ENCODE results near the gene CDK3. TPM values are rescaled to one million over a fixed set of nuclear protein-coding genes. Genes with fewer than 3 reads are reported as not detected.
A peak's percentile ranks its signal among the peaks of the same experiment; 100 is the strongest.

CDK3 gene
- total RNA-seq, 1 experiment from 2014 or later: 7.1 TPM

- DNase-seq (ENCODE audit: low read depth, low spot score) (no peak), ATAC-seq (no peak)
- POLR2A ChIA-PET: no interaction called here
- intact Hi-C loops (cut with micrococcal nuclease): no loop called here
- H3K27me3 ChIP-seq (ENCODE audit: insufficient read depth, low read length): no peaks in the 10 kb centered on the region
- TF ChIP-seq CBX3 (IDR thresholded peaks at IDR 0.05; ENCODE audit: low read depth): no peak
- TF ChIP-seq SIN3A (IDR thresholded peaks at IDR 0.05; ENCODE audit: low read depth): 0 out of 2 replicates have a peak, but pooled peaks have one; percentile 21
- peaks cover 37 to 41% of the 10 kb centered on the region in 2 experiments for H3K36me3 ChIP-seq (ENCODE audit: control insufficient read depth in 1 of 2, insufficient read depth in 2 of 2, low read length in 2 of 2)
- H4K20me1 ChIP-seq (ENCODE audit: insufficient read depth): no peaks in the 10 kb centered on the region
- CTCF ChIA-PET: no interaction called here
- H3K79me2 ChIP-seq (ENCODE audit: insufficient read depth, low read length): no peaks in the 10 kb centered on the region
- H3K9ac ChIP-seq (ENCODE audit: low read length): no peak overlapping the region
- BruUV-seq (replicated peaks): no TSS peak
- H3K4me1 ChIP-seq (ENCODE audit: control insufficient read depth in 1 of 2, insufficient read depth in 2 of 2, low read length in 2 of 2): no peaks in the 10 kb centered on the region
- no peak overlapping the region for H2AFZ ChIP-seq (ENCODE audit: low read depth, low read length, poor library complexity, severe bottlenecking)
- no peak overlapping the region for H3K27ac ChIP-seq (ENCODE audit: low read depth, low read length)
- H3K9me2 ChIP-seq (ENCODE audit: insufficient read depth): no peaks in the 10 kb centered on the region
- no peaks in the 10 kb centered on the region for H3K9me3 ChIP-seq (ENCODE audit: control insufficient read depth in 1 of 2, insufficient read depth in 1 of 2, low read depth in 1 of 2, low read length in 2 of 2)
- H3K4me2 ChIP-seq (ENCODE audit: low read length): no peak overlapping the region
- H3K4me3 ChIP-seq (replicated peaks in 1 of 2; ENCODE audit: low read depth in 1 of 2, low read length in 2 of 2): no peak overlapping the region
- RAD21 ChIA-PET (ENCODE audit: low non-redundant PET in 1 of 2, low total read pairs in 2 of 2, uncharacterized antibody in 2 of 2, unreplicated experiment in 2 of 2): no interaction called here
Observed at GRCh38 chr17:76038050-76038449, 37.4 kb downstream of the CDK3 start.

- Histone ChIP-seq H3K36me3 (ENCODE audit: control insufficient read depth in 1 of 2, insufficient read depth in 2 of 2, low read length in 2 of 2) (peaks cover 48 to 51% of the 10 kb centered on the region in 2 experiments), H3K27me3 (ENCODE audit: insufficient read depth, low read length) (no peaks in the 10 kb centered on the region), H3K4me3 (replicated peaks in 1 of 2; ENCODE audit: low read depth in 1 of 2, low read length in 2 of 2) (no peak overlapping the region), H2AFZ (ENCODE audit: low read depth, low read length, poor library complexity, severe bottlenecking) (no peak overlapping the region), H4K20me1 (ENCODE audit: insufficient read depth) (no peaks in the 10 kb centered on the region), H3K9ac (ENCODE audit: low read length) (no peak overlapping the region), H3K27ac (ENCODE audit: low read depth, low read length) (no peak overlapping the region), H3K9me2 (ENCODE audit: insufficient read depth) (no peaks in the 10 kb centered on the region), H3K9me3 (ENCODE audit: control insufficient read depth in 1 of 2, insufficient read depth in 1 of 2, low read depth in 1 of 2, low read length in 2 of 2) (no peaks in the 10 kb centered on the region), H3K79me2 (ENCODE audit: insufficient read depth, low read length) (no peaks in the 10 kb centered on the region), H3K4me2 (ENCODE audit: low read length) (no peak overlapping the region), H3K4me1 (ENCODE audit: control insufficient read depth in 1 of 2, insufficient read depth in 2 of 2, low read length in 2 of 2) (no peaks in the 10 kb centered on the region)
- intact Hi-C loops (cut with micrococcal nuclease): no loop called here
- POLR2A ChIA-PET: interaction anchor here (0.5 kb wide), 1 partner anchor 184 kb away, joined by 5 read pairs; the partner anchor contains the start of gene WBP2
- TF ChIP-seq SP1 (IDR thresholded peaks at IDR 0.05; ENCODE audit: low read depth): no peak
- no peak for TF ChIP-seq POLR2AphosphoS5 (IDR thresholded peaks at IDR 0.05; ENCODE audit: low read depth, low read length)
- no peak for TF ChIP-seq ATF3 (IDR thresholded peaks at IDR 0.05)
- no peak for TF ChIP-seq ZBTB33 (IDR thresholded peaks at IDR 0.05; ENCODE audit: extremely low read depth, insufficient replicate concordance, low read length)
- no peak for TF ChIP-seq ZFX (IDR thresholded peaks at IDR 0.05)
- no peak for TF ChIP-seq RAD21 (IDR thresholded peaks at IDR 0.05; ENCODE audit: low read depth)
- TF ChIP-seq FOSL1 (IDR thresholded peaks at IDR 0.05; ENCODE audit: low read depth): no peak
- TF ChIP-seq MAX (IDR thresholded peaks at IDR 0.05): no peak
- TF ChIP-seq CTCF (IDR thresholded peaks at IDR 0.05 in 2 of 3, conservative IDR thresholded peaks at IDR 0.05 in 1 of 3; ENCODE audit: borderline replicate concordance in 1 of 3, insufficient read depth in 1 of 3, low read depth in 2 of 3, low read length in 2 of 3): no peak
- TF ChIP-seq EZH2phosphoT487 (IDR thresholded peaks at IDR 0.05; ENCODE audit: borderline replicate concordance): no peak
- no peak for TF ChIP-seq TCF7L2 (IDR thresholded peaks at IDR 0.05; ENCODE audit: borderline replicate concordance, extremely low read depth, insufficient read depth, insufficient read length)
- no peak for TF ChIP-seq SIN3A (IDR thresholded peaks at IDR 0.05; ENCODE audit: low read depth)
- TF ChIP-seq EZH2 (IDR thresholded peaks at IDR 0.05): no peak
- no peak for TF ChIP-seq ELF1 (IDR thresholded peaks at IDR 0.05; ENCODE audit: borderline replicate concordance, low read depth)
- no peak for TF ChIP-seq CBX3 (IDR thresholded peaks at IDR 0.05; ENCODE audit: low read depth)
- no peak for TF ChIP-seq ZNF274 (IDR thresholded peaks at IDR 0.05; ENCODE audit: low read depth, low read length)
- DNase-seq (ENCODE audit: low read depth, low spot score) (no peak), ATAC-seq (no peak)
- BruUV-seq (replicated peaks): TSS peak; percentile 65
- CTCF ChIA-PET: no interaction called here
- RAD21 ChIA-PET (ENCODE audit: low non-redundant PET in 1 of 2, low total read pairs in 2 of 2, uncharacterized antibody in 2 of 2, unreplicated experiment in 2 of 2): no interaction called here
Observed at GRCh38 chr17:76039121-76039520, 38.5 kb downstream of the CDK3 start.
